CD4-positive, alpha-beta T cell treated with Interleukin-17A for 4 hours (primary cell): ENCODE measurements around the gene TMEM164.

ENCODE experiments used
- DNase-seq: peaks from one replicate; pipeline ENCODE4 v3.0.0-alpha.2; 2020; ENCODE audit warnings: mixed read lengths

The TMEM164 gene

DNA sequence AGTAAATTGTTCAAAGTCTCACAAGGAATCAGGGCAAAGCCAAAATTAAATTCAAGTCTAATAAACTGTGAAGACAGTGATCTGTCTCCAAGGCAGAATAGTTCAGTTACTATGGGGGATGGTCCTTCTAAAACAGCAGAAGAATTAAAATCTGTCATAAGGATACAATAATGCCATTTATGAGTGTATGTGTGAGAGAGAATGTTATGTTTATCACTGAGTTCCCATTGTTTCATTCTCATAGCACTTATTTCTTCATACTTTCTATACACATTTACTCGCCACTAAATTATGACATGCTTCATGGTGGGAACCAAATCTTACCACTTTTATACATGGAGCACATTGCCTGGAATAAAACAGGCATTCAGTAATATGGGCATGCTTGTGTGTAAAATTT lies 212.5 kb downstream of the TMEM164 start:
- DNase-seq, result no peak

DNA sequence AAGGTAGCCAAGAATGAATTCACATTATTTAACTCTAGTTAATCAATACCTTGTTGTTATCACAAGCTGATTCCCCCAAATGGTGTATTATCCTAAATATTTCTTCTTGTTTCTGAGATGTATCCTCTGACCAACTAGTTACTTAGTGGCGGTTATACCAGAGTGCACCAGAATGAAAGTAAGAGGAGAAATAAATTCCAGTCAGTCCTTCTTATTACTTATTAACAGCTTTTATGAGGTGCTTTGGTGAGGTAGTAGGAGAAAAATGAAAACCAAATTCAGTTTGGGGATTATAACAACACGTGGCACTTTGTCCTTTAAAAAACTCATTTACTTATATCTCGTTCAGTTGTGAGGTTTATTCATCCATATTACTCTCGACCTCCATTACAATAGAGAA lies 213.1 kb downstream of the TMEM164 start:
- no peak for DNase-seq

DNA sequence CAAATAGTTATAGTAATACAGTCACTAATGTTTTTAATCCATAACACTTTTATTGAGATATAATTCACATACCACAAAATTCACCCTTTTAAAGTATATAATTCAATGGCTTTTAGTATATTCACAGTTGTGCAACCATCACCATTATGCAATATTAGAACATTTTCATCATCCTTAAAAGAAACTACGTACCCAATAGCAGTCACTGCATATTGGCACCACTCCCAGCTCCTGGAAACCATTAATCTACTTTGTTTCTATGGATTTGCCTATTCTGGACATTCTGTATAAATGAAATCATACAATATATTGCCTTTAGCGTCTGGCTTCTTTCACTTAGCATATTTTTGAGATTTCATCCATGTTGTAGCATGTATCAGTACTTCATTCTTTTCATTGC lies 215.7 kb downstream of the TMEM164 start:
- no peak for DNase-seq

DNA sequence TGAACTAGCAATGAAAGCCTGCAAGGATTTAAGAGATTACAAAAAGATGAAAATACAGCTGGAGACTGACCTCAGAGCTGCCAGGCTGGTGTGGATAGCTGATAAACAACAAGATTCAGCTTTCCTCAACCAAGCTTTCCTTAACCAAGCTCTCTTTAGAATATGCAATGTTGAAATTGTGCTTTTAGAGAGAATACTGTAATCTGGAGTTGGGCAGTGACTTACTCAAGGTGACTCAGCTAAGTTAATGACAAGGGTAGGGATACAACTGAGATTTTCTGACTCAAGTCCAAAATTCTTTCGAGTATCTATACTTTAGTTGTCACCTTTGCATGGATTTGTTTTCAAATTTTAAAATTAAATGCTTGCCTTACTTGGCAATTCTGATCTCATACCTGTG lies 217.0 kb downstream of the TMEM164 start:
- DNase-seq, result no peak

DNA sequence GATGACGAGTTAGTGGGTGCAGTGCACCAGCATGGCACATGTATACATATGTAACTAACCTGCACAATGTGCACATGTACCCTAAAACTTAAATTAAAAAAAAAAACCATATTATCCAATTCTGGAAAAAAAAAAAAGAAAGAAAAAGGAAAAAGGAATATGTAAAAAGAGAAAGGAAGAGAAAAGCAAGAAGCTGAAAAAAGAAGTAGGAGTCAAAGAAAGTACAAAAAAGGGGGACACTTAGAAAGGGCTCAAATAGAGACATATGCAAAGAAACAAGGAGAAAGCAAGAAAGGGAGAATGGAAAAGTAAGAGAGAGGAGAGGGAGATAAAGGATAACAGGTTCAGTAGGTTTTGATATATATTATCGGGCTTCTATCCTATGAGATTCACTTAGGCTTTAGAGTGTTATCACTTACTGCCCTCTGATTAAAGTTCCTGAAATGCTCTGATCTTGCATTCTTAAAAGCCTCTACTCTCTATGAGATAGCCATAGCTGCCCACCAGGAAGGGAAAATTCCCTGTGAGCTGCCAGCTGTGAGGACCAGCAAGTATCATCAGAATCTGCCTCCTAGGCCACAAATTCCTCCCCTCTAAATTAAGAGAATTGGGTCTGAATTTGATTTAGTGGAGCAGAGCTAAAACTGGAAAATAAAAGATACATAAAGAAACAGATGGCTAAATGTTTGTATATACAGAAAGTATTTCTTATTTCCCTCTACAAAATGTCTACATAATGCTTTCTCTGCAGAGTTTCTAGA lies 219.8 kb downstream of the TMEM164 start:
- DNase-seq, result no peak

DNA sequence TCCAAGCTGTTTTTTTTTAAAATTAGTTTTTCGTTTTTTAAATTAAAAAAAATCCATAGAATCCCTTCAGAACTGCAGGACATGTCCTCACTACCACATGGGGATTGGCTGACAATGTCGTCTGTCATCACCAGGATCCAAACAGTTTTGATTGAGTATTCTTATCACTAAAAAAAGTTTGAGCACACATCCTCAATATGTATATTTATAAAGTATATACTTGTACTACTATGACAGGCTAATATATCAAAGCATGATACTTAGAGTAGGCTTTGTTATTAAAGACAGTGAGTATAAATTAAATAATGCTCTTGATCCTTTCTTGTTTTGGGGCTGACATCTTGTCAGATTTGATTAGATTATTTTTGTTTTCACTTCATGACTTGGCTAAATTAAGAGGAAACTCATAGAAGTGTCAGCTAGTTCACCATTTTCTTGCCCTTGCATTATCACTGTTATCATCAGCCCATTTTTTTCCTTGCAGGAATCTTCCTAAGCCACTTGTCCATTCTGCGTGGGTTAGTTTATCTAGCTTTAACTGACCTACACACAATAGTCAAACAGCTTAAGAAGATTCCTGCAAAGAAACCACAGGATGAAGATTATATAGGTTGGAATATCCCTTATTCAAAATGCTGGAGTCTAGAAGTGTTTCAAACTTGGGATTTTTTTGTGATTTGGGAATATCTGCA lies 222.2 kb downstream of the TMEM164 start:
- DNase-seq, result no peak

DNA sequence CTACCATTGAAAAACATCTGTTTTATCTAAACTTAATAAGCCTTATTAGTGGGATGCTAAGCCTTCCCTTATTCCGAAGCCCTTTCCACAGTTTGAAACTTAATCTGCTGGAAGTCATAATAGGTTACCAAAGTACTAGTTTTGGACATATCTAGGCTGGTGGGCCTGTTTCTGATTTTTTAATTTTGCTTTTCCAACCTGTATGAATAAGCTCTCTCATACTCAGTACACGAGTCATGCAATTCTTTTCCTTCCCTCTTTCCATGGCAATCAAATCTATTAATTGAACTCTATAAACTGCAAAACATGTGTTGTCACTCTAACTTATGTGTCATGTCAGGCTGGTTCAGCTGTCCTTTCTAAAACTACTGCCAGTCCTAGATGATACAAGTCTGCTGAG lies 224.0 kb downstream of the TMEM164 start:
- DNase-seq, result no peak
